Body of pancreas (tissue), 4 donors: ENCODE results near the gene KDM1B. TPM values are rescaled to one million over a fixed set of nuclear protein-coding genes. Genes with fewer than 3 reads are reported as not detected.

Experiments used
- ATAC-seq: fragments of 150-250 bp; one replicate; pipeline ENCODE4 v1.9.1; 2016
- DNase-seq, 4 donors: peaks; one replicate each; pipeline ENCODE4 v3.0.0-alpha.2; 2019
- H3K27ac ChIP-seq, 4 donors: fragments of 200-600 bp; sonication (generic); 1 replicate in 3 of 4; 2 replicates in 1 of 4; pipeline versions ENCODE4 v1.5.1 to v1.6.1; 2016 to 2019; ENCODE audit warnings: mild to moderate bottlenecking in 1 of 4, mixed read lengths in 1 of 4, moderate library complexity in 1 of 4
- H3K27me3 ChIP-seq, 2 donors: fragments of 200-600 bp; sonication (generic); one replicate each; pipeline ENCODE4 v1.6.0; 2016; ENCODE audit warnings: mild to moderate bottlenecking in 1 of 2
- H3K36me3 ChIP-seq, 2 donors: fragments of 200-600 bp; sonication (generic); replicated peaks in 1 of 2; 2 replicates each; pipeline ENCODE4 v1.5.1; 2016; ENCODE audit warnings: low read depth in 2 of 2; ENCODE audit not compliant: insufficient read depth in 1 of 2
- H3K4me1 ChIP-seq: fragments of 200-600 bp; sonication (generic); one replicate; pipeline ENCODE4 v1.6.0; 2016
- H3K4me3 ChIP-seq, 2 donors: fragments of 200-600 bp; sonication (generic); 1 replicate in 1 of 2; 2 replicates in 1 of 2; pipeline ENCODE4 v1.5.1; 2016 to 2019
- H3K9me3 ChIP-seq, 3 donors: fragments of 200-600 bp; sonication (generic); 1 replicate in 2 of 3; 2 replicates in 1 of 3; pipeline ENCODE4 v1.5.1; 2016
- CTCF ChIP-seq, 7 experiments: fragments of 450-650 bp in 4 of 7; fragments of 200-600 bp in 3 of 7; sonication (generic) in 3 of 7; IDR thresholded peaks; one replicate each; pipeline ENCODE4 v1.5.1; 2016 to 2019; ENCODE audit warnings: antibody characterized with exemption in 7 of 7
- POLR2A ChIP-seq, 3 donors: fragments of 450-650 bp; IDR thresholded peaks; one replicate each; pipeline ENCODE4 v1.6.1; 2016; ENCODE audit warnings: antibody characterized with exemption in 3 of 3, mild to moderate bottlenecking in 2 of 3
- WGBS, 2 donors: methylation state at CpG; one replicate each; pipeline ENCODE4 v1.1.5; 2017; 5-methylcytosine and 5-hydroxymethylcytosine counted together
- intact Hi-C: fragments of 100-400 bp; cut with DNase I; formaldehyde crosslinking; loops from one replicate; pipeline ENCODE4 v1.15.1; 2023
- small RNA-seq: library from RNA; depleted of rRNA; stranded (forward); fragments of <200 nt; gene quantifications from one replicate; pipeline ENCODE3, GENCODE V24; 2016
- total RNA-seq, 2 donors: library from RNA; depleted of rRNA; stranded (reverse); fragments of >200 nt; gene quantifications; one replicate each; pipeline ENCODE4 v1.1.0, GENCODE V29; 2016

The KDM1B gene
- total RNA-seq, 2 donors from 2014 or later, result 4.6 to 12.7 TPM

GRCh38 chr6:18269717-18270116 lies 114.5 kb downstream of the KDM1B start:
- Histone ChIP-seq H3K9me3 (no peaks in the 10 kb centered on the region), H3K27ac (peak overlapping the region in 3 of 4 donors; percentile 28 to 69 (median 60)), H3K27me3 (no peaks in the 10 kb centered on the region), H3K36me3 (no peaks in the 10 kb centered on the region), H3K4me1 (peaks cover 17% of the 10 kb centered on the region), H3K4me3 (no peak overlapping the region)
- DNase-seq (peak; percentile 54 to 69 (median 62)), ATAC-seq (peak; percentile 69)
- 8% methylated on average over 10 of the region's 10 CpGs for WGBS, 2 donors
- intact Hi-C loops, result no loop called here
- no peak for TF ChIP-seq CTCF (IDR thresholded peaks at IDR 0.05)
- TF ChIP-seq POLR2A (IDR thresholded peaks at IDR 0.05), result no peak

- ATAC-seq, result no peak
These were observed 115.0 kb downstream of the KDM1B start for GRCh38 chr6:18270216-18270615.

More at GRCh38 chr6:18270216-18270615, 115.0 kb downstream of the KDM1B start:
- H3K4me1 ChIP-seq, result peaks cover 14% of the 10 kb centered on the region
- H3K9me3 ChIP-seq, result no peaks in the 10 kb centered on the region
- no peaks in the 10 kb centered on the region for H3K36me3 ChIP-seq
- no peak for TF ChIP-seq POLR2A (IDR thresholded peaks at IDR 0.05)
- no peak for TF ChIP-seq CTCF (IDR thresholded peaks at IDR 0.05)
- no peak overlapping the region for H3K4me3 ChIP-seq
- intact Hi-C loops, result no loop called here
- H3K27me3 ChIP-seq, result no peaks in the 10 kb centered on the region
- peak overlapping the region in 2 of 4 donors; percentile 60 to 69 for H3K27ac ChIP-seq
- 85 to 87% methylated on average over 4 of the region's 4 CpGs for WGBS, 2 donors
- DNase-seq, result no peak

Small RNAs within 50 kb of the gene (small RNA-seq; reads per million reads assigned to genes)
- not detected for gene RF00019

Other genes starting within 250 kb of the KDM1B start
- 10 to 100 TPM; 13.2 to 17.1 TPM for gene KIF13A, start 167.8 kb upstream of the KDM1B start, total RNA-seq
- 1 to 10 TPM; 1.3 to 1.8 TPM for gene NHLRC1, start 32.7 kb upstream of the KDM1B start, total RNA-seq
- gene TPMT, start 345 bp upstream of the KDM1B start, total RNA-seq, result 1 to 10 TPM; 4.6 to 8.0 TPM
- gene DEK, start 109.1 kb downstream of the KDM1B start, total RNA-seq, result 10 to 100 TPM; 67.2 to 72.9 TPM
- gene RNF144B, start 231.9 kb downstream of the KDM1B start, total RNA-seq, result 1 to 10 TPM; 4.0 to 5.4 TPM